ENCODE measurements around the gene ASIC3.

Gene ASIC3

GRCh38 chr7:151094675-151095074 lies 46.3 kb downstream of the ASIC3 start:
- no peak overlapping the region for H3K4me3 ChIP-seq (ENCODE audit: control insufficient read depth, low read depth, low read length)
- TF ChIP-seq CTCF (IDR thresholded peaks at IDR 0.05; ENCODE audit: control insufficient read depth, insufficient read depth, low read depth, low read length, missing control alignments), result no peak
- no peak for DNase-seq (ENCODE audit: low read depth)

GRCh38 chr7:151095123-151095797 lies 46.9 kb downstream of the ASIC3 start:
- TF ChIP-seq CTCF (IDR thresholded peaks at IDR 0.05; ENCODE audit: control insufficient read depth, insufficient read depth, low read depth, low read length, missing control alignments), result no peak
- no peak overlapping the region for H3K4me3 ChIP-seq (ENCODE audit: control insufficient read depth, low read depth, low read length)
- no peak for DNase-seq (ENCODE audit: low read depth)

- DNase-seq (ENCODE audit: low read depth), result no peak
- no peak overlapping the region for H3K4me3 ChIP-seq (ENCODE audit: control insufficient read depth, low read depth, low read length)
- TF ChIP-seq CTCF (IDR thresholded peaks at IDR 0.05; ENCODE audit: control insufficient read depth, insufficient read depth, low read depth, low read length, missing control alignments), result no peak
Measured at GRCh38 chr7:151095828-151096475, 47.6 kb downstream of the ASIC3 start.

GRCh38 chr7:151099486-151100211 lies 51.3 kb downstream of the ASIC3 start:
- TF ChIP-seq CTCF (IDR thresholded peaks at IDR 0.05; ENCODE audit: control insufficient read depth, insufficient read depth, low read depth, low read length, missing control alignments), result no peak
- no peak overlapping the region for H3K4me3 ChIP-seq (ENCODE audit: control insufficient read depth, low read depth, low read length)
- DNase-seq (ENCODE audit: low read depth), result no peak

- TF ChIP-seq CTCF (IDR thresholded peaks at IDR 0.05; ENCODE audit: control insufficient read depth, insufficient read depth, low read depth, low read length, missing control alignments), result no peak
- DNase-seq (ENCODE audit: low read depth), result no peak
- no peak overlapping the region for H3K4me3 ChIP-seq (ENCODE audit: control insufficient read depth, low read depth, low read length)
Measured at GRCh38 chr7:151100921-151101320, 52.6 kb downstream of the ASIC3 start.

- TF ChIP-seq CTCF (IDR thresholded peaks at IDR 0.05; ENCODE audit: control insufficient read depth, insufficient read depth, low read depth, low read length, missing control alignments), result no peak
- no peak for DNase-seq (ENCODE audit: low read depth)
- H3K4me3 ChIP-seq (ENCODE audit: control insufficient read depth, low read depth, low read length), result no peak overlapping the region
Measured at GRCh38 chr7:151101621-151102396, 53.5 kb downstream of the ASIC3 start.

Data from AG09309 (cell line).